CD4-positive, alpha-beta T cell (primary cell): ENCODE measurements around the gene APOB. TPM values are rescaled to one million over a fixed set of nuclear protein-coding genes. Genes with fewer than 3 reads are reported as not detected.

Experiments used
- ATAC-seq: fragments of 200-7000 bp; cut with Tn5 transposase; one replicate; pipeline ENCODE4 v1.10.0; 2022; ENCODE audit warnings: mild to moderate bottlenecking; ENCODE audit not compliant: poor library complexity
- CTCF ChIA-PET: fragments of 350-600 bp; sonication (Branson Sonifier 250); formaldehyde crosslinking; loops from one replicate; lab custom pipeline; 2021; ENCODE audit warnings: antibody characterized with exemption, inconsistent platforms; lab: Charles Lee
- POLR2A ChIA-PET: fragments of 350-600 bp; sonication (Branson Sonifier 250); formaldehyde crosslinking; loops from one replicate; lab custom pipeline; 2021; ENCODE audit warnings: antibody characterized with exemption, inconsistent platforms; lab: Charles Lee
- DNase-seq, 14 experiments: peaks; one replicate each; pipeline ENCODE4 v3.0.0-alpha.2; 2013 to 2020; ENCODE audit warnings: mixed read lengths in 2 of 14
- H3K27ac ChIP-seq, 2 donors: one replicate each; pipeline versions ENCODE4 v1.5.1 to v1.7.0; 2013; ENCODE audit warnings: low read length in 2 of 2, low read depth in 1 of 2, mild to moderate bottlenecking in 1 of 2
- H3K27me3 ChIP-seq, 2 experiments: 1 replicate in 1 of 2; 2 replicates in 1 of 2; pipeline versions ENCODE4 v1.6.1 to v1.7.0; 2013; ENCODE audit warnings: low read length in 2 of 2, control low read depth in 1 of 2, mild to moderate bottlenecking in 1 of 2, moderate library complexity in 1 of 2; ENCODE audit not compliant: insufficient read depth in 2 of 2, control insufficient read depth in 1 of 2
- H3K36me3 ChIP-seq: one replicate; pipeline ENCODE4 v1.6.1; 2013; ENCODE audit warnings: low read length, control low read depth; ENCODE audit not compliant: insufficient read depth
- H3K4me1 ChIP-seq: one replicate; pipeline ENCODE4 v1.6.1; 2013; ENCODE audit warnings: low read length, control low read depth; ENCODE audit not compliant: insufficient read depth
- H3K4me3 ChIP-seq: one replicate; pipeline ENCODE4 v1.5.1; 2013; ENCODE audit warnings: mild to moderate bottlenecking, low read length, moderate library complexity
- H3K9me3 ChIP-seq, 2 experiments: 1 replicate in 1 of 2; 2 replicates in 1 of 2; pipeline versions ENCODE4 v1.6.1 to v1.7.0; 2013; ENCODE audit warnings: low read length in 2 of 2, mild to moderate bottlenecking in 2 of 2, control low read depth in 1 of 2, moderate library complexity in 1 of 2; ENCODE audit not compliant: control insufficient read depth in 1 of 2, insufficient read depth in 1 of 2
- H3K27ac Mint-ChIP-seq: one replicate; pipeline ENCODE4 v1.8.0; 2020; ENCODE audit warnings: mixed read lengths
- H3K27me3 Mint-ChIP-seq: one replicate; pipeline ENCODE4 v1.8.0; 2021; ENCODE audit warnings: mixed read lengths
- H3K36me3 Mint-ChIP-seq: one replicate; pipeline ENCODE4 v1.8.0; 2021; ENCODE audit warnings: low read depth, mixed read lengths
- H3K4me1 Mint-ChIP-seq: one replicate; pipeline ENCODE4 v1.8.0; 2021; ENCODE audit warnings: low read depth, mixed read lengths
- H3K4me3 Mint-ChIP-seq: one replicate; pipeline ENCODE4 v1.8.0; 2020; ENCODE audit warnings: mild to moderate bottlenecking, mixed read lengths
- H3K9me3 Mint-ChIP-seq: one replicate; pipeline ENCODE4 v1.8.0; 2020; ENCODE audit warnings: mixed read lengths
- CTCF ChIP-seq: fragments of 200-600 bp; IDR thresholded peaks from one replicate; pipeline ENCODE4 v1.8.0; 2022; ENCODE audit warnings: antibody characterized with exemption, mild to moderate bottlenecking
- intact Hi-C, 2 experiments: fragments of 100-400 bp; cut with DNase I in 1 of 2; cut with micrococcal nuclease in 1 of 2; formaldehyde crosslinking; loops; one replicate each; pipeline versions ENCODE4 v1.15.1 to v1.9.0; 2023 to 2025; cut with DNase I, micrococcal nuclease
- total RNA-seq, 174 experiments: library from RNA in 2 of 174; stranded (reverse) in 2 of 174; gene quantifications; one replicate each; pipeline ENCODE4 v1.2.3 and lab custom pipeline; 2021 to 2026

The APOB gene
- total RNA-seq, 2 experiments from 2014 or later: not detected

GRCh38 chr2:21033237-21034155 lies 10.4 kb downstream of the APOB start:
- no peaks in the 10 kb centered on the region for H3K9me3 ChIP-seq
- TF ChIP-seq CTCF: no peak
- intact Hi-C loops: no loop called here
- no peak overlapping the region for H3K27ac Mint-ChIP-seq
- POLR2A ChIA-PET: no interaction called here
- H3K4me1 Mint-ChIP-seq: no peaks in the 10 kb centered on the region
- peaks cover 0 to 6% of the 10 kb centered on the region in 2 experiments for H3K27me3 ChIP-seq
- no peaks in the 10 kb centered on the region for H3K36me3 ChIP-seq
- H3K4me1 ChIP-seq: no peaks in the 10 kb centered on the region
- H3K36me3 Mint-ChIP-seq: no peaks in the 10 kb centered on the region
- ATAC-seq (no peak), DNase-seq (no peak)
- H3K9me3 Mint-ChIP-seq: no peaks in the 10 kb centered on the region
- CTCF ChIA-PET: interaction anchor here (0.9 kb wide), 1 partner anchor 9 kb away, joined by 3 read pairs; no protein-coding TSS in a partner anchor
- no peak overlapping the region for H3K4me3 Mint-ChIP-seq
- H3K27ac ChIP-seq: no peak overlapping the region
- no peak overlapping the region for H3K4me3 ChIP-seq
- H3K27me3 Mint-ChIP-seq: peaks cover 25% of the 10 kb centered on the region

- Histone ChIP-seq H3K4me1 (no peaks in the 10 kb centered on the region), H3K27me3 (peaks cover 2 to 13% of the 10 kb centered on the region in 2 experiments), H3K36me3 (no peaks in the 10 kb centered on the region), H3K27ac (no peak overlapping the region), H3K9me3 (no peaks in the 10 kb centered on the region), H3K4me3 (no peak overlapping the region)
- no peaks in the 10 kb centered on the region for H3K4me1 Mint-ChIP-seq
- ATAC-seq (no peak), DNase-seq (no peak)
- CTCF ChIA-PET: interaction anchor here (0.9 kb wide), 1 partner anchor 10 kb away, joined by 3 read pairs; no protein-coding TSS in a partner anchor
- H3K9me3 Mint-ChIP-seq: no peaks in the 10 kb centered on the region
- peaks cover 28% of the 10 kb centered on the region for H3K27me3 Mint-ChIP-seq
- no peak overlapping the region for H3K27ac Mint-ChIP-seq
- no peak for TF ChIP-seq CTCF
- no peak overlapping the region for H3K4me3 Mint-ChIP-seq
- intact Hi-C loops: no loop called here
- no peaks in the 10 kb centered on the region for H3K36me3 Mint-ChIP-seq
- POLR2A ChIA-PET: no interaction called here
These were observed 11.3 kb downstream of the APOB start for GRCh38 chr2:21032338-21033236.
